K562 (cell line): Measurements from ENCODE around the gene PQBP1. TPM values are rescaled to one million over a fixed set of nuclear protein-coding genes. Genes with fewer than 3 reads are reported as not detected.

Experiments
- BMI1 ChIP-seq: fragments of 150-350 bp; IDR thresholded peaks from 2 replicates; pipeline ENCODE4 v1.6.1; 2014; ENCODE audit warnings: low read length
- CREBBP ChIP-seq: IDR thresholded peaks from one replicate; pipeline ENCODE4 v1.6.1; 2012; ENCODE audit warnings: low read depth, mild to moderate bottlenecking, control low read depth, inconsistent platforms, low read length
- ELF4 ChIP-seq: fragments of 450-650 bp; formaldehyde crosslinking; IDR thresholded peaks from 2 replicates; pipeline ENCODE4 v1.4.0; 2022; ENCODE audit warnings: missing genetic modification characterization
- FIP1L1 ChIP-seq: fragments of 200-400 bp; formaldehyde crosslinking; IDR thresholded peaks from 2 replicates; pipeline ENCODE4 v1.6.1; 2018; ENCODE audit warnings: mild to moderate bottlenecking, low read depth, low read length; ENCODE audit not compliant: poor library complexity, severe bottlenecking
- GTF2E2 ChIP-seq: fragments of 200-800 bp; sonication (Bioruptor generic); IDR thresholded peaks from 2 replicates; pipeline ENCODE4 v1.6.1; 2016; ENCODE audit warnings: missing genetic modification characterization, missing compliant biosample characterization
- HNRNPLL ChIP-seq: fragments of 200-400 bp; formaldehyde crosslinking; IDR thresholded peaks from 2 replicates; pipeline ENCODE4 v1.6.1; 2017; ENCODE audit warnings: low read length, low read depth, mild to moderate bottlenecking; ENCODE audit not compliant: poor library complexity, severe bottlenecking
- MIER1 ChIP-seq: fragments of 450-650 bp; IDR thresholded peaks from 2 replicates; pipeline ENCODE4 v1.6.1; 2016; ENCODE audit warnings: antibody characterized with exemption, mild to moderate bottlenecking, low read depth
- NR2C2 ChIP-seq, 2 experiments: fragments of 200-800 bp in 1 of 2; sonication (Bioruptor generic) in 1 of 2; sonication (generic) in 1 of 2; formaldehyde crosslinking in 1 of 2; IDR thresholded peaks; 2 replicates each; pipeline versions ENCODE4 v1.6.1 to v1.8.0; 2016 to 2022; ENCODE audit warnings: mild to moderate bottlenecking in 1 of 2, missing compliant biosample characterization in 1 of 2, missing genetic modification characterization in 1 of 2, missing genetic modification reagents in 1 of 2
- RREB1 ChIP-seq: fragments of 250-450 bp; sonication (Bioruptor Pico); IDR thresholded peaks from 2 replicates; pipeline ENCODE4 v1.4.0; 2020
- TAF9B ChIP-seq: fragments of 450-650 bp; IDR thresholded peaks from 2 replicates; pipeline ENCODE4 v1.6.1; 2018; ENCODE audit warnings: mild to moderate bottlenecking; ENCODE audit not compliant: partially characterized antibody
- ZNF232 ChIP-seq: sonication (generic); formaldehyde crosslinking; IDR thresholded peaks from 2 replicates; pipeline ENCODE4 v1.8.0; 2022; ENCODE audit warnings: mild to moderate bottlenecking, missing genetic modification reagents
- ZNF511 ChIP-seq: sonication (generic); formaldehyde crosslinking; IDR thresholded peaks from 2 replicates; pipeline ENCODE4 v1.8.0; 2022; ENCODE audit warnings: mild to moderate bottlenecking, missing genetic modification reagents
- polyA plus RNA-seq, 8 experiments: library from polyadenylated mRNA; depleted of rRNA in 4 of 8; stranded (reverse) in 5 of 8; unstranded in 3 of 8; fragments of >200 nt; fragmentation: Nextera tagmentation in 2 of 8; fragmentation: Illumina TruSeq in 1 of 8; extraction: Ambion mirVana in 2 of 8; extraction: Trizol in 1 of 8; gene quantifications; 2 replicates each; pipeline versions ENCODE4 v1.2.1 to v1.2.3, GENCODE V29; 2011 to 2014; ENCODE audit warnings: inconsistent platforms in 1 of 8, missing spikeins in 1 of 8
- total RNA-seq, 7 experiments: library from RNA; depleted of rRNA in 6 of 7; stranded (reverse); fragments of >200 nt in 6 of 7; fragmentation: Illumina TruSeq in 2 of 7; extraction: Trizol in 2 of 7; gene quantifications; 2 replicates each; pipeline versions ENCODE4 v1.2.1 to v1.2.3, GENCODE V29; 2011 to 2021; ENCODE audit warnings: low replicate concordance in 1 of 7
- TF ChIP-seq, protein P1 (sequence below): sonication (generic); formaldehyde crosslinking; IDR thresholded peaks from 2 replicates; pipeline ENCODE4 v1.8.1; 2023; ENCODE audit warnings: mild to moderate bottlenecking, missing genetic modification reagents, moderate library complexity
- TF ChIP-seq, protein P2 (sequence below): sonication (generic); formaldehyde crosslinking; IDR thresholded peaks from 2 replicates; pipeline ENCODE4 v1.8.1; 2023; ENCODE audit warnings: mild to moderate bottlenecking, missing genetic modification reagents
- TF ChIP-seq, protein P3 (sequence below): sonication (generic); formaldehyde crosslinking; IDR thresholded peaks from 2 replicates; pipeline ENCODE4 v1.8.0; 2022; ENCODE audit warnings: missing genetic modification reagents, mild to moderate bottlenecking, moderate library complexity, borderline replicate concordance

The PQBP1 gene
- total and polyA plus RNA-seq, 9 of the 15 experiments (the other 6 are each of a cell fraction or from before 2014, with no cell fraction given) = 41.3 to 262 (median 112) TPM

- TF ChIP-seq, protein P1, sequence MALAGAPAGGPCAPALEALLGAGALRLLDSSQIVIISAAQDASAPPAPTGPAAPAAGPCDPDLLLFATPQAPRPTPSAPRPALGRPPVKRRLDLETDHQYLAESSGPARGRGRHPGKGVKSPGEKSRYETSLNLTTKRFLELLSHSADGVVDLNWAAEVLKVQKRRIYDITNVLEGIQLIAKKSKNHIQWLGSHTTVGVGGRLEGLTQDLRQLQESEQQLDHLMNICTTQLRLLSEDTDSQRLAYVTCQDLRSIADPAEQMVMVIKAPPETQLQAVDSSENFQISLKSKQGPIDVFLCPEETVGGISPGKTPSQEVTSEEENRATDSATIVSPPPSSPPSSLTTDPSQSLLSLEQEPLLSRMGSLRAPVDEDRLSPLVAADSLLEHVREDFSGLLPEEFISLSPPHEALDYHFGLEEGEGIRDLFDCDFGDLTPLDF (CRISPR knock-in tag) = peak; percentile 16; the same call in 1 of the 2 replicates
- TF ChIP-seq MIER1 (0 out of 2 replicates have a peak, but pooled peaks have one; percentile 68), ELF4 (CRISPR knock-in tag) (0 out of 2 replicates have a peak, but pooled peaks have one; percentile 53), ZNF232 (CRISPR knock-in tag) (no peak), NR2C2 (CRISPR knock-in tag; IDR thresholded peaks at IDR 0.05) (no peak), NR2C2 (tag; IDR thresholded peaks at IDR 0.05) (0 out of 2 replicates have a peak, but pooled peaks have one; percentile 42), HNRNPLL (peak; percentile 96), FIP1L1 (peak; percentile 4), ZNF511 (no peak), BMI1 (0 out of 2 replicates have a peak, but pooled peaks have one; percentile 10), RREB1 (no peak; the same call in 1 of the 2 replicates), CREBBP (no peak), TAF9B (peak; percentile 80), GTF2E2 (tag) (peak; percentile 23; the same call in 1 of the 2 replicates)
- TF ChIP-seq, protein P2, sequence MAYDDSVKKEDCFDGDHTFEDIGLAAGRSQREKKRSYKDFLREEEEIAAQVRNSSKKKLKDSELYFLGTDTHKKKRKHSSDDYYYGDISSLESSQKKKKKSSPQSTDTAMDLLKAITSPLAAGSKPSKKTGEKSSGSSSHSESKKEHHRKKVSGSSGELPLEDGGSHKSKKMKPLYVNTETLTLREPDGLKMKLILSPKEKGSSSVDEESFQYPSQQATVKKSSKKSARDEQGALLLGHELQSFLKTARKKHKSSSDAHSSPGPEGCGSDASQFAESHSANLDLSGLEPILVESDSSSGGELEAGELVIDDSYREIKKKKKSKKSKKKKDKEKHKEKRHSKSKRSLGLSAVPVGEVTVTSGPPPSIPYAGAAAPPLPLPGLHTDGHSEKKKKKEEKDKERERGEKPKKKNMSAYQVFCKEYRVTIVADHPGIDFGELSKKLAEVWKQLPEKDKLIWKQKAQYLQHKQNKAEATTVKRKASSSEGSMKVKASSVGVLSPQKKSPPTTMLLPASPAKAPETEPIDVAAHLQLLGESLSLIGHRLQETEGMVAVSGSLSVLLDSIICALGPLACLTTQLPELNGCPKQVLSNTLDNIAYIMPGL (CRISPR knock-in tag) = peak; percentile 33; the same call in 1 of the 2 replicates
- TF ChIP-seq, protein P3, sequence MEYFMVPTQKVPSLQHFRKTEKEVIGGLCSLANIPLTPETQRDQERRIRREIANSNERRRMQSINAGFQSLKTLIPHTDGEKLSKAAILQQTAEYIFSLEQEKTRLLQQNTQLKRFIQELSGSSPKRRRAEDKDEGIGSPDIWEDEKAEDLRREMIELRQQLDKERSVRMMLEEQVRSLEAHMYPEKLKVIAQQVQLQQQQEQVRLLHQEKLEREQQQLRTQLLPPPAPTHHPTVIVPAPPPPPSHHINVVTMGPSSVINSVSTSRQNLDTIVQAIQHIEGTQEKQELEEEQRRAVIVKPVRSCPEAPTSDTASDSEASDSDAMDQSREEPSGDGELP (CRISPR knock-in tag) = peak; percentile 58; the same call in 1 of the 2 replicates
These were observed at the start of gene PQBP1, which contains the start of gene TIMM17B (continued) for GRCh38 chrX:48897625-48898306.
